Mesenchymal stem cell (in vitro differentiated cells and primary cell): ENCODE results near the gene GUCA2B.

Source experiments
- DNase-seq: peaks from one replicate; pipeline ENCODE4 v3.0.0-alpha.2; 2013
- H2AFZ ChIP-seq: one replicate; pipeline ENCODE4 v1.6.1; 2013; ENCODE audit warnings: low read depth, mild to moderate bottlenecking, control low read depth, inconsistent platforms, low read length, moderate library complexity
- H2AK5ac ChIP-seq: 2 replicates; pipeline ENCODE4 v1.6.1; 2013; ENCODE audit warnings: low read length, moderate library complexity, mild to moderate bottlenecking, inconsistent platforms; ENCODE audit not compliant: severe bottlenecking
- H2BK120ac ChIP-seq: one replicate; pipeline ENCODE4 v1.6.1; 2013; ENCODE audit warnings: low read depth, mild to moderate bottlenecking, inconsistent platforms, low read length, moderate library complexity
- H2BK12ac ChIP-seq, 2 experiments: one replicate each; pipeline ENCODE4 v1.6.1; 2013; ENCODE audit warnings: inconsistent platforms in 2 of 2, low read length in 2 of 2, mild to moderate bottlenecking in 2 of 2, moderate library complexity in 2 of 2, control low read depth in 1 of 2
- H2BK15ac ChIP-seq: one replicate; pipeline ENCODE4 v1.6.1; 2013; ENCODE audit warnings: mild to moderate bottlenecking, low read depth, inconsistent platforms; ENCODE audit not compliant: poor library complexity, severe bottlenecking
- H2BK5ac ChIP-seq: 2 replicates; pipeline ENCODE4 v1.6.1; 2013; ENCODE audit warnings: low read depth, mild to moderate bottlenecking, low read length, control low read depth, inconsistent platforms; ENCODE audit not compliant: poor library complexity, severe bottlenecking
- H3K14ac ChIP-seq, 2 experiments: one replicate each; pipeline ENCODE4 v1.6.1; 2013; ENCODE audit warnings: inconsistent platforms in 2 of 2, low read length in 2 of 2, control low read depth in 1 of 2, mild to moderate bottlenecking in 1 of 2, moderate library complexity in 1 of 2
- H3K18ac ChIP-seq, 2 experiments: one replicate each; pipeline ENCODE4 v1.6.1; 2013; ENCODE audit warnings: inconsistent platforms in 2 of 2, low read length in 2 of 2, control low read depth in 1 of 2, low read depth in 1 of 2, mild to moderate bottlenecking in 1 of 2
- H3K23ac ChIP-seq, 2 experiments: one replicate each; pipeline ENCODE4 v1.6.1; 2013; ENCODE audit warnings: inconsistent platforms in 2 of 2, low read length in 2 of 2, mild to moderate bottlenecking in 2 of 2, moderate library complexity in 2 of 2, control low read depth in 1 of 2
- H3K27ac ChIP-seq: 2 replicates; pipeline ENCODE4 v1.5.1; 2013; ENCODE audit warnings: mild to moderate bottlenecking, moderate library complexity, low read length, control low read depth, inconsistent platforms; ENCODE audit not compliant: poor library complexity, severe bottlenecking
- H3K27me3 ChIP-seq, 2 experiments: 2 replicates each; pipeline versions ENCODE4 v1.6.1 to v1.7.0; 2013; ENCODE audit warnings: low read length in 2 of 2, mild to moderate bottlenecking in 2 of 2, moderate library complexity in 2 of 2, control low read depth in 1 of 2, inconsistent platforms in 1 of 2; ENCODE audit not compliant: control insufficient read depth in 1 of 2, insufficient read depth in 1 of 2
- H3K36me3 ChIP-seq, 2 experiments: 2 replicates each; pipeline versions ENCODE4 v1.6.1 to v1.7.0; 2013; ENCODE audit warnings: low read length in 2 of 2, control low read depth in 1 of 2, inconsistent platforms in 1 of 2, low read depth in 1 of 2, mild to moderate bottlenecking in 1 of 2; ENCODE audit not compliant: insufficient read depth in 2 of 2, control insufficient read depth in 1 of 2
- H3K4ac ChIP-seq, 2 experiments: one replicate each; pipeline ENCODE4 v1.6.1; 2013; ENCODE audit warnings: inconsistent platforms in 2 of 2, low read length in 2 of 2, mild to moderate bottlenecking in 2 of 2, moderate library complexity in 2 of 2, control low read depth in 1 of 2, low read depth in 1 of 2
- H3K4me1 ChIP-seq: 2 replicates; pipeline ENCODE4 v1.6.1; 2013; ENCODE audit warnings: low read depth, low read length, control low read depth; ENCODE audit not compliant: control insufficient read depth, insufficient read depth
- H3K4me2 ChIP-seq: 2 replicates; pipeline ENCODE4 v1.6.1; 2013; ENCODE audit warnings: low read length, mild to moderate bottlenecking, inconsistent platforms; ENCODE audit not compliant: poor library complexity, severe bottlenecking
- H3K4me3 ChIP-seq, 2 experiments: 2 replicates each; pipeline versions ENCODE4 v1.5.1 to v1.7.0; 2013; ENCODE audit warnings: low read length in 2 of 2, mild to moderate bottlenecking in 2 of 2, control low read depth in 1 of 2, low read depth in 1 of 2; ENCODE audit not compliant: insufficient read depth in 1 of 2
- H3K79me1 ChIP-seq: replicated peaks from 2 replicates; pipeline ENCODE4 v1.6.1; 2013; ENCODE audit warnings: mild to moderate bottlenecking, control low read depth, low read length, inconsistent platforms; ENCODE audit not compliant: poor library complexity, severe bottlenecking
- H3K9ac ChIP-seq: 2 replicates; pipeline ENCODE4 v1.7.0; 2013; ENCODE audit warnings: mild to moderate bottlenecking, low read length, moderate library complexity
- H3K9me3 ChIP-seq: 2 replicates; pipeline ENCODE4 v1.7.0; 2013; ENCODE audit warnings: mild to moderate bottlenecking, low read length; ENCODE audit not compliant: control insufficient read depth
- H4K8ac ChIP-seq: one replicate; pipeline ENCODE4 v1.6.1; 2013; ENCODE audit warnings: inconsistent platforms, mild to moderate bottlenecking, low read length, moderate library complexity
- H4K91ac ChIP-seq: one replicate; pipeline ENCODE4 v1.6.1; 2013; ENCODE audit warnings: mild to moderate bottlenecking, low read length, inconsistent platforms
- WGBS: methylation state at CpG from one replicate; pipeline ENCODE4 v1.1.7; 2013; ENCODE audit warnings: mixed read lengths; 5-methylcytosine and 5-hydroxymethylcytosine counted together

GUCA2B gene

DNA sequence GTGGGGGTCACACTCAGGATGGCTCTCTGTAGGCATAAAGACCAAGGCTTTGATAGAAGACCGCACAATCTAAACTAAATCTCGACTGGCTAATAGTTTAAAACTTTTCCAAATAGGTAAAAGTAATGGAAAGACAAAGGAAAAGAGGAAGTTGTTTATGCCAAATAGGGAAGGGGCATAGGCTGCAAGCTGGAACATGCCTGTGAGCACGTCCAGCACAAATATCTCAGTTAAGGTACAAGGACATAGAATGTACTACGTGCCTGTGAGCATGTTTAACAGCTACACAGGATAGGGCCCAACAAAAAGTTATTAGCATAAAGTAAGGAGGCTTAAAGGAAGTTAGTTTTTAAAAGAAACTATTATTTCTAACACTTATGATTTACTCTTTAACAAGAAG is 38.9 kb downstream of the GUCA2B start:
- Histone ChIP-seq H4K8ac (no peak overlapping the region), H3K4me1 (no peaks in the 10 kb centered on the region), H3K9ac (no peak overlapping the region), H2BK5ac (no peak overlapping the region), H3K36me3 (peaks cover 9 to 86% of the 10 kb centered on the region in 2 experiments), H3K4me3 (no peak overlapping the region), H3K4me2 (no peak overlapping the region), H3K23ac (no peak overlapping the region), H3K27ac (no peak overlapping the region), H2BK12ac (no peak overlapping the region), H2AFZ (no peak overlapping the region), H3K4ac (no peak overlapping the region), H3K9me3 (no peaks in the 10 kb centered on the region), H4K91ac (no peak overlapping the region), H3K18ac (no peak overlapping the region), H3K27me3 (no peaks in the 10 kb centered on the region), H3K79me1 (peaks cover 16% of the 10 kb centered on the region), H2BK15ac (no peak overlapping the region), H3K14ac (no peak overlapping the region), H2AK5ac (no peak overlapping the region), H2BK120ac (no peak overlapping the region)
- no peak for DNase-seq
- WGBS: 98% methylated on average over 4 of the region's 4 CpGs

DNA sequence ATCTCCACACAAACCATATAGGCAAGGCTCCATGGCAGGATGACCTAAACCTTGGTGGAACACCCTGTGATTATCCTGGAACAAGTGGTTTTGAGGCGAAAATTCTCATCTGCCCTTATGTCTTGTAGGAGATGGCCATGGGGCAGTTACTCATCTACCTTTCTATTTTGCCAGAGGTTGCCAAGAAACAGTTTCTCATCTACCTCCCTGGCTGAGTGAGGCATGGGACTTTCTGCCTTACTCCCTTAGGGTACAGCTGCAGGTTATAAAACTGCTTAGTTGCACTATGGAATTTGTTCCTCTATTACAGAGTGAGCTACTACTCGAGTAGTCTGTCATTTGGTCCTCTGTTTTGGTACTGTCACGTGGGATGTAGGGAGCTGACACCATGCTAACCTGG is 42.6 kb downstream of the GUCA2B start:
- Histone ChIP-seq H3K4me3 (no peak overlapping the region), H3K36me3 (peaks cover 9 to 74% of the 10 kb centered on the region in 2 experiments), H2BK5ac (no peak overlapping the region), H4K8ac (no peak overlapping the region), H3K23ac (no peak overlapping the region), H3K79me1 (peaks cover 19% of the 10 kb centered on the region), H3K4me2 (no peak overlapping the region), H3K4me1 (no peaks in the 10 kb centered on the region), H2AK5ac (no peak overlapping the region), H3K18ac (no peak overlapping the region), H2BK15ac (no peak overlapping the region), H3K27ac (no peak overlapping the region), H3K9me3 (no peaks in the 10 kb centered on the region), H2BK120ac (no peak overlapping the region), H4K91ac (no peak overlapping the region), H3K4ac (no peak overlapping the region), H2BK12ac (no peak overlapping the region), H3K14ac (no peak overlapping the region), H3K27me3 (no peaks in the 10 kb centered on the region), H2AFZ (no peak overlapping the region), H3K9ac (no peak overlapping the region)
- no peak for DNase-seq
- 97% methylated on average over 2 of the region's 3 CpGs for WGBS

DNA sequence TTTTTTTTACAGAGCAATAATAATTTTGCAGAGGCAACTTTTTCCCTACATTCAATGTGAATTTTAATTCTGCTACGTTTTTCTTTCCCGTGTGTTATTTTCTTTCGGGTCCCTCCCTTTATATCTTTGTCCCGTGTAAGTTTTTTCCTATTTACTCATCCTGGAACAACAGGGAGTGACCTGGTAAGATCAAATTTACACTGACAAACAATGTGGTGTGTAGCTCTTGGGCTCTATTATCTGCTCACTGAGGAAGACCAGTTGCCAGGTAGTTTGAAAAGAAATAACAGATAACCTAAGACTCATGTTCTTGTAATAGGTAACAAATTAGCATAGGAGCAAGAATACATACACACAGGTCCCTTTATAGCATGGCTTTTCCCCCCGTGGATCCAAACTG is 45.0 kb downstream of the GUCA2B start:
- H3K4me3 ChIP-seq: no peak overlapping the region
- no peak overlapping the region for H4K91ac ChIP-seq
- no peaks in the 10 kb centered on the region for H3K27me3 ChIP-seq
- H3K4me1 ChIP-seq: no peaks in the 10 kb centered on the region
- H2BK12ac ChIP-seq: no peak overlapping the region
- H3K4ac ChIP-seq: no peak overlapping the region
- no peak overlapping the region for H2BK15ac ChIP-seq
- no peak for DNase-seq
- peaks cover 12% of the 10 kb centered on the region for H3K79me1 ChIP-seq
- H3K36me3 ChIP-seq: peaks cover 4 to 74% of the 10 kb centered on the region in 2 experiments
- H3K18ac ChIP-seq: no peak overlapping the region
- no peak overlapping the region for H2BK5ac ChIP-seq
- H2AFZ ChIP-seq: no peak overlapping the region
- no peak overlapping the region for H3K23ac ChIP-seq
- H3K14ac ChIP-seq: no peak overlapping the region
- H4K8ac ChIP-seq: no peak overlapping the region
- no peak overlapping the region for H2BK120ac ChIP-seq
- no peak overlapping the region for H2AK5ac ChIP-seq
- H3K4me2 ChIP-seq: no peak overlapping the region
- no peak overlapping the region for H3K27ac ChIP-seq
- H3K9me3 ChIP-seq: peaks cover 4% of the 10 kb centered on the region
- 95% methylated on average over 4 of the region's 5 CpGs for WGBS
- H3K9ac ChIP-seq: no peak overlapping the region

DNA sequence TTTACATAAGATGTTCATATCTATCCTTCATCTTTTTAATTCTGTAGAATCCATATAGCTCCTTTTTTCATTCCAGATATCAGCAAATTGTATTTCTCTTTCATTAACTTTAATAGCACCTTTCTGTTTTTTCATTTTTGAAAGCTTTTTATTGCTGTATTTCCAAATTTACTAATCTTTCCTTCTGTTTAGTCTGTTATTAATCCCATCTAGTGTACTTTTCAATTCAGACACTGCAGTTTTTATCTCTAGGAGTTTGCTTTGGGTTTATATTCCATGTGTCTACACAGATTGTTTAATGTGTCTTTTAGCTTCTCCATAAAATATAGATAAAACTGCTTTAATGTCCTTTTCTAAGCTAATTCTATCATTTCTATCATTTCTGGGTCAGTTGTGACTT is 48.8 kb downstream of the GUCA2B start:
- H3K9me3 ChIP-seq: peaks cover 4% of the 10 kb centered on the region
- no peak overlapping the region for H3K14ac ChIP-seq
- no peak overlapping the region for H2BK12ac ChIP-seq
- H2BK15ac ChIP-seq: no peak overlapping the region
- no peak overlapping the region for H3K4ac ChIP-seq
- no peak overlapping the region for H4K8ac ChIP-seq
- no peak overlapping the region for H3K4me2 ChIP-seq
- H2AFZ ChIP-seq: no peak overlapping the region
- no peak overlapping the region for H4K91ac ChIP-seq
- H3K36me3 ChIP-seq: peaks cover 0 to 59% of the 10 kb centered on the region in 2 experiments
- no peaks in the 10 kb centered on the region for H3K27me3 ChIP-seq
- H3K4me3 ChIP-seq: no peak overlapping the region
- H3K9ac ChIP-seq: no peak overlapping the region
- H2BK5ac ChIP-seq: no peak overlapping the region
- H3K18ac ChIP-seq: no peak overlapping the region
- no peak overlapping the region for H2BK120ac ChIP-seq
- no peak for DNase-seq
- no peaks in the 10 kb centered on the region for H3K4me1 ChIP-seq
- no peak overlapping the region for H3K27ac ChIP-seq
- no peak overlapping the region for H3K23ac ChIP-seq
- no peak overlapping the region for H2AK5ac ChIP-seq
- peaks cover 21% of the 10 kb centered on the region for H3K79me1 ChIP-seq
